Stimulated activated CD8-positive, alpha-beta memory T cell treated with anti-CD3 and anti-CD28 coated beads, Interleukin-4, amount 100 ng/mL, for 24 hours (primary cell): ENCODE results near the gene CBLN1.
"Not testable (repeated sequence)": the region's sequence is repeated elsewhere in the genome, so short reads cannot be mapped to it uniquely, and the experiment has no call there.

Source experiments
- DNase-seq: peaks from one replicate; pipeline ENCODE4 v3.0.0-alpha.2; 2020; ENCODE audit warnings: low read depth

The CBLN1 gene

DNA sequence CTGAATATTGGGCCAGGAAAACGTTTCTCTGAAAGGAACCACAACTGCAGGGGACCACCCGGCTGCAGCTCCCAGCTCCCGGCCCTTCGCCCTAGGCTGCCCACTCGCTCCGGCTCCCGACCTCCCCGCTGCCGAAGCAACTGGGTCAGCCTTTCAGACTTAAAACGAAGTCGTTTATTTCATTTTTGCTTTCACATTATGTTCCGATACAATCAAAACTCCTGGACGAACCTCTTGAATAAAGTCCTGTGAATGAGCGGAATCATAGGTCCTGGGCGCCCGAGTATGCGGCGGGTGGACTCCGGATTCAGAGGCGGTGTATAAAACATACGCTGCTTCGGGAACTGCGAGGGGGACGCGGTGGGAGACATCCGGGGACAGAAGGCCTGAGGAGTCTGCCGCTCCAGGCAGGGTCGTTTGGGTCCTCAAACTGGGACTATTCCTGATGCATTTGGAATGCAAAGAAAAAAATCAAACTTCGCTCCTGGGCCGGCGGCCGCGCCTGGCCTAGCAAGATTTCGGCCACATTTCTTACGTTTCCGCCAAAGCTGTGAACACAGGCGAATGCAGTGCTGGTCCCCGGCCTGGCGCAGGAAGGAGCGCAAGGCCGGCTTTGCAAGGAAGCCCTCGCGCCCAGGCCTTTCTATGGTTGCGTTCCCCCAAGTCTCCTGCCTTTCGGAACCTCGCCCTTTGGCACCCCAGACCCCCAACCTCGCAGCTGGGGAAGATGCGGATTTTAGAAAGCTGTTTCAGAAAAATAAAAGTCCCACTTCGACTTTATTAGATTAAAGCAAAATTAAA, 3.7 kb downstream of the CBLN1 start:
- DNase-seq: no peak

GRCh38 chr16:49277386-49277742, 4.3 kb downstream of the CBLN1 start:
- no peak for DNase-seq

DNA sequence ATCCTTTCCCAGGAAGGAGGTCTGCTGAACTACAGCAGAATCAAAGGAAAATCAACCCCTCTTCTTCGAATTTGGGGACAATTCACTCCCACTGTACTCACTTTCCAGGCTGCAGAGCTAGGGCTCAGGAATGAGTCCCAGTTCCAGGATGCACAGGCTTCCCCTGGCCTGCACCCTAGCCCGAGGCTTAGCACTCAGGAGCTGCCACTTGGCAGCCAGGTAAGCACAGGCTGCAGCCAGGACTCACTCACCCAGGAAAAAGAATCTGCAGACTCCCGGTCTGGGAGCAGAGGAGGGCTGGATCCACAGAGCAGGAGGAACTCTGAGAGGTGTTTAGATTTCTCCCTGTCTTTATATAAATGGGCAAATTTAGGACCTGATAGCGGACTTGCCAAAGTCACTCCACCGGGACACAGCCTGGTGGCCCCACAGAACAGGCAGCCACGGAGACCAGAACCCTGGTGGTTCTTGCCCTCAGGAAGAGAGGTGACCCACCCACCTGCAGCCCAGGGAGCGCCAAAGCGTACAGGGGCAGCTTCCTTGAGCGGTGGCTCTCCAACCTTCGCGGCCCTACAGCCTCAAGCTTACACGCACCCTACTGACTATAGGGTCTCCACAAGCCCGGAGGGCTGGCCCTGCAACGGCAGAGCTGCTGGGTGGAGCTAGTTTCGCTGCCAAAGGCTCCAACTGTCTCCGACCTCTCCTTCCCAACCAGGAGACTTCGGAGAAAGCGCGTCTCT, 4.8 kb downstream of the CBLN1 start:
- no peak for DNase-seq

GRCh38 chr16:49275870-49276269, 5.8 kb downstream of the CBLN1 start:
- no peak for DNase-seq

DNA sequence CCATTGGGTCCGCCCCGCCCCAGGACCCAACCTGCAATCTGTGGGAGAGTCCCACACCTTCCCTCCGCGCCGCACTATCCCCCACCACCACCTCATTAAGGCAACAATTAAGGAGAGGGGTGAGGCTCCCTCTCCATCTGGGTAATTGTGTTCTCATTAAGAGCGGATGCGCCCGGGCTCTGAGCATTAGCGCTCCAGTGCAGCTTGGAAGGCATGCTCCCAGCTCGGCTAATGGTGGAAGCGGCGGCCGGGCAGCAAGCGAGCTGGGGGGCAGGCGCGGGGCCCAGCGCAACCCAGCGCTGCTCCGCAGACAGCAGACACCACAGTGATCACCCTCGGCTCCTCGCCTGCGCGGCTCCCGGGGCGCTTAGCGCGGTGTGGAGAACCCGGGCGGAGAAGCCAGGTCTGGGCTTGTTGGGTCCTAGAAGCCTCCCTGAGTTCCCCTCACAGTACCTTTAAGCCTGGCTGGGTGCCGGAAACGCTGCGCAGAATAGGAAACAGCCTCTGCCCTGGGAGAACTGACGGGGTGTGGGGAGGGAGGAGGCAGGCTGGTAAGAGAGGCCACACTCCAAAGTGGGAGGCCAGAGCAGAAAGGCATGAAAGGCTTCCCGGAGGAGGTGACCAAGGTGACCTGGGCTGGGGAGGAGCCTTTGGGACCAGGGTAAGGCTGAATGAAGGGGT, 6.4 kb downstream of the CBLN1 start:
- no peak for DNase-seq

DNA sequence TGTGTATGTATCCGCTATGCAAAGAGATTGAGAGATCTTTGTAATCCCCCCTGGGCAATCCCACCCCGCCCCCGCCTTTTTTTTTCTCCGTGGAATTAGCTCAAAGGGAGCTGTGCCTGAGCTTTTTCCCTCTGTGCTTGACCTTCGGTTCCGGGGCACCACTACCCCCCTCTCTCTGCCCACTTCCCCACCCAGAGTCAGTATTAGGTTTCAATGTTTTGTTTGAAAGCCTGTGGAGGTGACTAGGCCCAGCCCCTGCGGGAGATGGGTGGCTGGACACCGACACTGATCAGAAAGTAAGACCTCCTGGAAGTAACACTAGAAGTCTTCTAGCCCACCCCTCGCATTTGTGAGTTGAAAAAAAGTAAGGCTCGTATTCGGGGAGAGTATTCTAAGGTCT, 7.0 kb downstream of the CBLN1 start:
- DNase-seq: no peak

GRCh38 chr16:49273771-49274170, 7.9 kb downstream of the CBLN1 start:
- DNase-seq: no peak

DNA sequence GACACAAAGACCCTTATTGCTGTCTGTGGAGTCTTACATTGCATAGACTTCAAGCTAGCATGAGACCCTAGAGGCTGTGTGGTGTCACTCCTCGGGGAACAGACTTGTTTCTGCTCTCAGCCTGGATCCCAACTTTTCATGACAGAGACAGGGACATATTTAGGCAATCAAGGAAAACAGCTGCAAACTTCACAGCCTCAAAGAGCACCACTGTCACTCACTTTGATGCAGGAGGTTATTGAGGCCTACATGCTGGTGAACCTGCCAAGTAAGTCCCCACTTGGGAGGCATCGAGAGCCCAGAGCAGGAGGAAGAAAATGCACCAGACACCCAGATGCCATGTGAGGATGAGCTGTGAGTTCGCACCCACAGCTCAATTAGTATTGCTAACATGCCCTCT, 10.3 kb downstream of the CBLN1 start:
- DNase-seq: no peak

GRCh38 chr16:49269201-49269600, 12.4 kb downstream of the CBLN1 start:
- no peak for DNase-seq

DNA sequence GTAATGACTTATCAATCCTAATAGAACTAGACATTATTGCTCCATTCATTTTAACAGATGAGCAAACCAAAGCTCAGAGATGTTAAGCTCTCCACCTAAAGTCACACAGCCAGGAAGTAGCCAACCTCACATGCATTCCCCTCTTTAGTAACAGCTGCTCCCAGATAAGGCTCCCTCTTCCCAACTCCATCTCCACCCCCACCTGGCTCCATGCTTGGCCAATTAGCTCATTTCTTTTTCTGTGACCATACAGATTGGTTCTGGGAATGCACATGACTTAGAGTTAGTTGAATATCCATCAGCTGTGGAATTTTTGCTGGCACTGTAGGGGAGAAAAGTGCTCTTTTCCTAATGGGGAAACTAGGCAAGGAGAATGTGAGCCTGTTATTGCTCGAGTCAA, 13.0 kb downstream of the CBLN1 start:
- no peak for DNase-seq

- DNase-seq: no peak
Observed at GRCh38 chr16:49262501-49262900, 19.1 kb downstream of the CBLN1 start.

DNA sequence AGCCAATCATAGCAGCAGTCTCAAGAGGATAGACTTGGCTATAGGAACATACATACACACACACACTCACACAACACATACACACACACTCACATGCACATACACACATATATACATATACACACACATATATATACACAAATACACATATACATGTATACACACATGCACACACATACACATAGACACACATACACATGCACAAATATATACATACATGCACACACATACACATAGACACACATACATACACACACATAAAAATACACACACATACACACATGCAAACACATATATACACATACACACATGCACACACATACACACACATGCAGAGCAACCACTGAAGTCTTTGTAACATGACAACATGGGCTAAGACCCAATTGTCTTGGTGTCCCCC, 19.7 kb downstream of the CBLN1 start:
- no peak for DNase-seq

GRCh38 chr16:49260956-49261530, 20.6 kb downstream of the CBLN1 start:
- no peak for DNase-seq

DNA sequence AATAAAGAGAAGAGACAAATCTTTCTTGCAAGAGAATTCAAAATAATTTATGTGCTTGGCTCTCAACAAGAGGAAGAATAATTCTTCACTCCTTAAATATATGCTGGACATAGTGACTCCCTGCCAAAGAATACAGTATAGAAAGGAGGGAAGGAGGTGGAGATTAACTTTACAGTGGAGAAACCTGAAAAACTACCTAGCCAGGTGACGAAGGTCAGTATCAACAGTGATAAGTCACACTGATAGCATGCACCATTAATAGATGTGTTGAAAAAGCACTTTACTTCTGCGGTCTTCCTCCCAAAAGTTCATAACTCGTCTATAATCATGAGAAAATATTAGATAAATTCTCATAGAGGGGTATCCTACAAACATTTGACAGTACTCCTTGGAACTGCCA, 21.4 kb downstream of the CBLN1 start:
- DNase-seq: no peak

DNA sequence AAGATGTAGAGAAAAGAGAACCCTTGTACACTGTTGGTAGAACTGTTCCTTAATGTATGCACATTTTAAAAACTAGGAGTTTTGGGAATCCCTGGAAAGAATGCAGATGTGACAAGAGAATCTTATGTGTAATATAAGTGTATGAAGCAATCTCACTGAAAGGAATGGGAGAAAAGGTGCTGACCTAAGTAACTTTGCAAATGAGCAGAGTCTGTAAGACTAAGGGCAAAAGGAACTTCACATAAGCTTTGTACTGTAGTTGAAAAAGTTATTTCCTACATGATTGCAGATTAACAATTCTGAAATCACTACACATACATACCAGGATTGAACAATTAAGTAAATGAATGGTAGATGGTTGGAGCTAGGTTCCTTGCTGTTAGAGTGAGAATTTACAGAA, 22.3 kb downstream of the CBLN1 start:
- no peak for DNase-seq

GRCh38 chr16:49250689-49251088, 30.9 kb downstream of the CBLN1 start:
- no peak for DNase-seq

DNA sequence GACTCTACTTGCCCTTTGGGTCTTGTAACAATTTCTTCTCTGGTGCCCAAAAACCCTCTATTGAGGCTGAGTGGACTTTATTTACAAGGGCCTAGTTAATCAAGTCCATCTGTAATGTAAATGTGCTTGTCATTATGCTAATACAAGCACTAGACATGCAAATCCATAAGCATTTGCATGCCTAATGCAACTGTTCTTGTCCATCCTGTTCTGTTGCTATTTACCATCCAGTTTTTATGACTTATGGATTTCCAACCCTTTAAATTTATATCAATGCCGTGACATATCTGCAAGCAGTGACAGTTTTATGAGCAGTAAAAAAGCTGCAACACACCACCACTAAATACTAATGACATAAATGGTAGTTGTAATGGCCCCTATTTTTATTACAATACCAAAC, 33.4 kb downstream of the CBLN1 start:
- DNase-seq: no peak

DNA sequence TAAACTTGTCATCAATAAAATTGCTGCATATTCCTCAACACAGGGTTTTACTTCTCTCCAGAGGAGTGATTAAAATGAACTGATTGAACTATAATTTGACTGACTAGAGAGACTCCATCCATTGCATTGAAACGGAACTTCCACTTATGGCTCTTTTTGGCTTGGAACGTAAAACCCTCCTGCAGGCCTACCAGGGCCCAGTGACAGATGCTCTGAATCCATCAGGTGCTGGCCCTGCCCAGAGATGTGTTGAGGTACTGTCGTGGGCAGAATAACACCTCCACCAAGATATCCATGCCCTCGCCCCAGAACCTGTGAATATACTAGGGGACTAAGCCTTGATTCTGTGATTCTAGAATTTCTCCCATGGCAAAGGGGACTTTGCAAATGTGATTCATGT, 45.4 kb downstream of the CBLN1 start:
- DNase-seq: no peak

- DNase-seq: not testable (repeated sequence)
Observed at GRCh38 chr16:49228335-49228734, 53.3 kb downstream of the CBLN1 start.
